HepG2 (cell line): ENCODE measurements around the gene NINJ2.

ENCODE experiments used
- ATF1 ChIP-seq: IDR thresholded peaks from 2 replicates; pipeline ENCODE4 v1.6.1; 2016; ENCODE audit warnings: mild to moderate bottlenecking, control low read depth
- TF ChIP-seq, protein P1 (sequence below): sonication (generic); formaldehyde crosslinking; IDR thresholded peaks from 2 replicates; pipeline ENCODE4 v1.5.0; 2020; ENCODE audit warnings: mild to moderate bottlenecking, missing genetic modification reagents, moderate library complexity

DNA sequence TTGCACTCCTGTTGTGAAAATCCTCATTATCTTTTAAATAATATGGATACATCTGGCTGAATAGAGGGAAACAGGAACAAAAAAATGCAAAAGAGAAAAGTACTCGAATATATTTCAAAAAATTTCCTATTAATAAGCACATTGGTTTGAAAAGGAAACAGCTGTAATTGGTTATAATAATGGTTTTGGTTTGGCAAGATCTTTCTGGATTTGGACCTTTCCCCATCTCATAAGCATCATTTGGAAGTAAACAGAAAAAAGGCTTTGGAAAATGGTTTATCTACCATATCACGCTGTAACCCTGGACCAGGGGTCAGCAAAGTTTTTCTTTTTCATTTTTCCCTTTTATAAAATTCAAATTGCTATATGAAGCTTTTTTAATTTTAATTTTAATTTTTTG, 2.8 kb upstream of the NINJ2 start:
- TF ChIP-seq, protein P1, sequence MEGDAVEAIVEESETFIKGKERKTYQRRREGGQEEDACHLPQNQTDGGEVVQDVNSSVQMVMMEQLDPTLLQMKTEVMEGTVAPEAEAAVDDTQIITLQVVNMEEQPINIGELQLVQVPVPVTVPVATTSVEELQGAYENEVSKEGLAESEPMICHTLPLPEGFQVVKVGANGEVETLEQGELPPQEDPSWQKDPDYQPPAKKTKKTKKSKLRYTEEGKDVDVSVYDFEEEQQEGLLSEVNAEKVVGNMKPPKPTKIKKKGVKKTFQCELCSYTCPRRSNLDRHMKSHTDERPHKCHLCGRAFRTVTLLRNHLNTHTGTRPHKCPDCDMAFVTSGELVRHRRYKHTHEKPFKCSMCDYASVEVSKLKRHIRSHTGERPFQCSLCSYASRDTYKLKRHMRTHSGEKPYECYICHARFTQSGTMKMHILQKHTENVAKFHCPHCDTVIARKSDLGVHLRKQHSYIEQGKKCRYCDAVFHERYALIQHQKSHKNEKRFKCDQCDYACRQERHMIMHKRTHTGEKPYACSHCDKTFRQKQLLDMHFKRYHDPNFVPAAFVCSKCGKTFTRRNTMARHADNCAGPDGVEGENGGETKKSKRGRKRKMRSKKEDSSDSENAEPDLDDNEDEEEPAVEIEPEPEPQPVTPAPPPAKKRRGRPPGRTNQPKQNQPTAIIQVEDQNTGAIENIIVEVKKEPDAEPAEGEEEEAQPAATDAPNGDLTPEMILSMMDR (CRISPR knock-in tag): no peak
- no peak for TF ChIP-seq ATF1 (CRISPR knock-in tag)
